Effector memory CD8-positive, alpha-beta T cell (primary cell): ENCODE results near the gene TMA7B.

ENCODE experiments used
- ATAC-seq: fragments of 150-1000 bp; cut with Tn5 transposase; replicated peaks from 2 replicates; pipeline ENCODE4 v1.10.0; 2021; ENCODE audit warnings: mild to moderate bottlenecking, moderate library complexity
- DNase-seq, 3 experiments: peaks; one replicate each; pipeline ENCODE4 v3.0.0; 2021
- H3K27ac Mint-ChIP-seq, 2 donors: one replicate each; pipeline ENCODE4 v1.8.0; 2022; ENCODE audit warnings: mild to moderate bottlenecking in 2 of 2, mixed read lengths in 2 of 2, moderate library complexity in 2 of 2
- H3K27me3 Mint-ChIP-seq, 2 donors: one replicate each; pipeline ENCODE4 v1.8.0; 2022; ENCODE audit warnings: mixed read lengths in 2 of 2
- H3K36me3 Mint-ChIP-seq: one replicate; pipeline ENCODE4 v1.8.0; 2022; ENCODE audit warnings: mild to moderate bottlenecking, moderate library complexity, mixed read lengths; ENCODE audit not compliant: insufficient read depth
- H3K4me1 Mint-ChIP-seq, 2 donors: one replicate each; pipeline ENCODE4 v1.8.0; 2022; ENCODE audit warnings: low read depth in 2 of 2, mixed read lengths in 2 of 2
- H3K4me3 Mint-ChIP-seq, 2 donors: one replicate each; pipeline ENCODE4 v1.8.0; 2022; ENCODE audit warnings: mild to moderate bottlenecking in 2 of 2, mixed read lengths in 2 of 2, moderate library complexity in 2 of 2
- H3K9me3 Mint-ChIP-seq, 2 donors: one replicate each; pipeline ENCODE4 v1.8.0; 2022; ENCODE audit warnings: mixed read lengths in 2 of 2

TMA7B gene

DNA sequence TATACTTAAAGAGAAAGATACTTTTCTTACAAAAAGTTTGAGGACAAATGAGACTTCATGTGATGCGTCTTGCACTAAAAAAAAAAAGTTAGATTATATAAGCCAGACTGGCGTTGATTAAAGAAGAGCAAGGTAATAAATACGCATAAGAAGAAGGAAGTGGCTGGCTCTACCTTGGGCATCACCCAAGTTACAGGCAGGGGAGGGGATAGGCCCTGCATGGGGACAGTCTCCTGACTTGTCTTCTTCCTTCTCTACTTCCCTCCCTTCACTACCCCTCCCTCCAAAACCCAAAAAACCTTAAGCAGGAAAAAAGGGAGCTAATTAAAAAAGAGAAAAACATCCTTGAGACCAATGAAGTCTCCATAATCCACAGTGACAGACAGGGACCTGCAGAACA, 22.3 kb upstream of the TMA7B start:
- Mint-ChIP-seq H3K9me3 (no peaks in the 10 kb centered on the region), H3K27me3 (no peaks in the 10 kb centered on the region), H3K36me3 (peaks cover 30% of the 10 kb centered on the region), H3K27ac (peak overlapping the region; percentile 69 to 94), H3K4me3 (peak overlapping the region in 1 of 2 donors; percentile 80), H3K4me1 (peaks cover 73 to 91% of the 10 kb centered on the region in 2 donors)
- ATAC-seq (peak; percentile 51), DNase-seq (no peak)

- H3K36me3 Mint-ChIP-seq: peaks cover 29% of the 10 kb centered on the region
Measured at GRCh38 chr22:39938509-39939111, 21.6 kb upstream of the TMA7B start.

GRCh38 chr22:39939830-39940229, 20.4 kb upstream of the TMA7B start:
- H3K36me3 Mint-ChIP-seq: peaks cover 21% of the 10 kb centered on the region
- DNase-seq: no peak
- H3K27me3 Mint-ChIP-seq: no peaks in the 10 kb centered on the region
- peaks cover 73 to 91% of the 10 kb centered on the region in 2 donors for H3K4me1 Mint-ChIP-seq
- peak overlapping the region; percentile 61 to 80 for H3K4me3 Mint-ChIP-seq
- peak overlapping the region; percentile 69 to 91 for H3K27ac Mint-ChIP-seq
- no peak for ATAC-seq
- H3K9me3 Mint-ChIP-seq: no peaks in the 10 kb centered on the region

More at GRCh38 chr22:39938509-39939111, 21.6 kb upstream of the TMA7B start:
- DNase-seq: no peak
- Mint-ChIP-seq H3K4me1 (peaks cover 72 to 91% of the 10 kb centered on the region in 2 donors), H3K27me3 (no peaks in the 10 kb centered on the region), H3K9me3 (no peaks in the 10 kb centered on the region), H3K4me3 (peak overlapping the region in 1 of 2 donors; percentile 80), H3K27ac (peak overlapping the region; percentile 69 to 94)
- ATAC-seq: no peak

DNA sequence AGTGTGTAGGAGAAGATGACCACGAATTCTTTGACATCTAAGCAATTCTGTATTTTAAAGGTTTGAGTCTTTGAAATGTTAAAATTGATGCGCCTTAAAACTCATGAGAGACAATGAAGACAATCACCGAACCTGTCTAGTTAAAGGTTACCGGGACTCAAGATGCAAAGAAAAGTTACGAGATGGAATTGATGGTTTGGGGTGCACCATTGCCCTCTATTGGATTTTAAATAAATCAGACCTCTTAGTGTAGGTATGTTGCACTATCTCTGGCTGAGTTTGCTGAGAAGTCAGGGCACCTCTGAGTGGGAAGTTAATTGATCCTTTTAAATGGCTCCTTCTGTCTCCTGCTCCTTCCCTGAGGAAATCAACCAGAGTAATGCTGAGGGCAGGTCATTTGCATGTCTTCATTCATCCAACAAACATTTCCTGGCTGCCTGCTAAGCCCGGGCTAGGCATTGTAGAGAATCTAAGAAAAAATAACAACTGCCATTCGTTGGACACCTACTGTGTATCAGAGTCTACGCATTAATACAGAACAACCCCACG, 19.4 kb upstream of the TMA7B start:
- Mint-ChIP-seq H3K9me3 (no peaks in the 10 kb centered on the region), H3K27me3 (no peaks in the 10 kb centered on the region), H3K4me1 (peaks cover 72 to 89% of the 10 kb centered on the region in 2 donors), H3K36me3 (peaks cover 24% of the 10 kb centered on the region), H3K4me3 (peak overlapping the region; percentile 61 to 80), H3K27ac (peak overlapping the region; percentile 69 to 91)
- ATAC-seq (peak; percentile 67), DNase-seq (peak in 2 of 3 experiments; percentile 17 to 22)

- ATAC-seq (no peak), DNase-seq (no peak)
- no peaks in the 10 kb centered on the region for H3K27me3 Mint-ChIP-seq
- peak overlapping the region; percentile 69 to 91 for H3K27ac Mint-ChIP-seq
- no peaks in the 10 kb centered on the region for H3K9me3 Mint-ChIP-seq
- H3K36me3 Mint-ChIP-seq: peaks cover 20% of the 10 kb centered on the region
- H3K4me1 Mint-ChIP-seq: peaks cover 68 to 84% of the 10 kb centered on the region in 2 donors
- H3K4me3 Mint-ChIP-seq: peak overlapping the region in 1 of 2 donors; percentile 63
Measured at GRCh38 chr22:39941601-39942000, 18.6 kb upstream of the TMA7B start.

- H3K27me3 Mint-ChIP-seq: no peaks in the 10 kb centered on the region
- DNase-seq (no peak), ATAC-seq (peak; percentile 43)
- H3K4me3 Mint-ChIP-seq: peak overlapping the region; percentile 54 to 63
- H3K27ac Mint-ChIP-seq: peak overlapping the region; percentile 69 to 91
- H3K9me3 Mint-ChIP-seq: no peaks in the 10 kb centered on the region
- H3K36me3 Mint-ChIP-seq: peaks cover 20% of the 10 kb centered on the region
- H3K4me1 Mint-ChIP-seq: peaks cover 67 to 83% of the 10 kb centered on the region in 2 donors
Measured at GRCh38 chr22:39942439-39943230, 17.6 kb upstream of the TMA7B start.

- Mint-ChIP-seq H3K27ac (peak overlapping the region; percentile 69 to 91), H3K4me3 (peak overlapping the region; percentile 48 to 63), H3K36me3 (peaks cover 19% of the 10 kb centered on the region), H3K4me1 (peaks cover 60 to 77% of the 10 kb centered on the region in 2 donors), H3K9me3 (no peaks in the 10 kb centered on the region), H3K27me3 (no peaks in the 10 kb centered on the region)
- DNase-seq (peak in 1 of 3 experiments; percentile 10), ATAC-seq (peak; percentile 41)
Measured at GRCh38 chr22:39943337-39943736, 16.9 kb upstream of the TMA7B start.

GRCh38 chr22:39943953-39944872, 16.0 kb upstream of the TMA7B start:
- peaks cover 23% of the 10 kb centered on the region for H3K36me3 Mint-ChIP-seq
- H3K27me3 Mint-ChIP-seq: no peaks in the 10 kb centered on the region
- H3K4me3 Mint-ChIP-seq: peak overlapping the region; percentile 48 to 63
- H3K9me3 Mint-ChIP-seq: no peaks in the 10 kb centered on the region
- H3K27ac Mint-ChIP-seq: peak overlapping the region; percentile 69 to 91
- ATAC-seq (no peak), DNase-seq (no peak)
- H3K4me1 Mint-ChIP-seq: peaks cover 64 to 80% of the 10 kb centered on the region in 2 donors

DNA sequence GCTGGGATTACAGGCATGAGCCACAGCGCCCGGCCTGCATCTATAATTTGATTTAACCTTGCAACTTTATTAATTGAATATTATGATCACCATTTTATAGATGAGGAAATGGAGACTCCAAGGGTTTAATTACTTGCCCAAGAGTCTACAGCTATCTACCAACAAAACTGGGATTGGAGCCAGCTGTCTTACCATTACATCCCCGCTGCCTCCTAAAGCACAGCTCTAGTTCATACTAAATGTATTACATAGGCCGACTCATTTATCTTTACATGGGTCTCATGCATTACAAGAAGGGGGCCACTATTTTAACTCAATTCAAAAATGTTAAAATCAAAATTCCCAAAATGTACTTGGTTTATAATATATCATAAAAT, 14.1 kb upstream of the TMA7B start:
- no peak for DNase-seq
- Mint-ChIP-seq H3K4me3 (no peak overlapping the region), H3K9me3 (no peaks in the 10 kb centered on the region), H3K4me1 (peaks cover 69 to 84% of the 10 kb centered on the region in 2 donors), H3K27me3 (no peaks in the 10 kb centered on the region), H3K27ac (peak overlapping the region; percentile 69 to 91), H3K36me3 (peaks cover 29% of the 10 kb centered on the region)
- no peak for ATAC-seq

GRCh38 chr22:39946503-39947219, 13.5 kb upstream of the TMA7B start:
- H3K27ac Mint-ChIP-seq: peak overlapping the region; percentile 69 to 91
- peak overlapping the region in 1 of 2 donors; percentile 48 for H3K4me3 Mint-ChIP-seq
- no peaks in the 10 kb centered on the region for H3K9me3 Mint-ChIP-seq
- DNase-seq (no peak), ATAC-seq (no peak)
- peaks cover 35% of the 10 kb centered on the region for H3K36me3 Mint-ChIP-seq
- H3K4me1 Mint-ChIP-seq: peaks cover 73 to 84% of the 10 kb centered on the region in 2 donors
- H3K27me3 Mint-ChIP-seq: no peaks in the 10 kb centered on the region

- Mint-ChIP-seq H3K36me3 (peaks cover 38% of the 10 kb centered on the region), H3K27ac (peak overlapping the region; percentile 69 to 91), H3K4me1 (peaks cover 76 to 87% of the 10 kb centered on the region in 2 donors), H3K9me3 (no peaks in the 10 kb centered on the region), H3K4me3 (peak overlapping the region in 1 of 2 donors; percentile 48), H3K27me3 (no peaks in the 10 kb centered on the region)
- no peak for ATAC-seq
- no peak for DNase-seq
Measured at GRCh38 chr22:39947220-39948216, 12.7 kb upstream of the TMA7B start.
